H1 (cell line): ENCODE results near the gene HUWE1.

Experiments
- CBX5 ChIP-seq: fragments of 300-800, 300-1000 bp; sonication (generic); IDR thresholded peaks from 2 replicates; pipeline ENCODE4 v1.7.1; 2016; ENCODE audit warnings: antibody characterized with exemption, low read length, low read depth
- EGR1 ChIP-seq: IDR thresholded peaks from 2 replicates; pipeline ENCODE4 v1.6.1; 2011; ENCODE audit warnings: low read depth, low read length, borderline replicate concordance
- POLR2A ChIP-seq, 2 experiments: IDR thresholded peaks; 1 replicate in 1 of 2; 2 replicates in 1 of 2; pipeline ENCODE4 v1.6.1; 2011; ENCODE audit warnings: low read depth in 2 of 2, low read length in 2 of 2, mild to moderate bottlenecking in 2 of 2; ENCODE audit errors: control extremely low read depth in 1 of 2
- YY1 ChIP-seq: IDR thresholded peaks from 2 replicates; pipeline ENCODE4 v1.6.1; 2011; ENCODE audit warnings: low read depth, mild to moderate bottlenecking, low read length
- TF ChIP-seq, protein P1 (sequence below), 3 experiments: IDR thresholded peaks; 1 replicate in 2 of 3; 2 replicates in 1 of 3; pipeline versions ENCODE4 v1.5.1 to v1.6.1; 2011; ENCODE audit warnings: low read length in 3 of 3, mild to moderate bottlenecking in 3 of 3, inconsistent platforms in 2 of 3, low read depth in 1 of 3, moderate library complexity in 1 of 3; ENCODE audit not compliant: insufficient read depth in 1 of 3; ENCODE audit errors: control extremely low read depth in 1 of 3

DNA sequence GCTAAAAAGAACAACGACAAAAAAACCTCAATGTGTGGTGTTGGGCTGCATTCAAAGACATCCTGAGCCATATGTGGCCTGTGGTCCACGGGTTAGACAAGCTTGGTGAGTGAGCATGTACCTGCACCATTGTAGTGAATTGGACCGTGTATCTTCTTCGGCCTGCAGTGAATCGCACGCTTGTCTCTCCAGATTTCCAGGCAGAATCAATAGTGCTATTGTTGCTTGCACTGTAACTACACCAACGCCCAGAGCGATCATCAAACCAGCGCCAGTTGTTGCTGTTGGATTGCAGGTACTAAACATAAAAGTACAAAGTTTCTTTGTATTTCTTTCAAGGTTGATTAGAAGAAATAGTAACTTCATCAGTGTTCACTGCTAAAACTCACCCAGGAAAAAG is 101.6 kb downstream of the HUWE1 start:
- TF ChIP-seq POLR2A (IDR thresholded peaks at IDR 0.05; ENCODE audit: control extremely low read depth in 1 of 2, low read depth in 2 of 2, low read length in 2 of 2) = no peak
- TF ChIP-seq, protein P1, sequence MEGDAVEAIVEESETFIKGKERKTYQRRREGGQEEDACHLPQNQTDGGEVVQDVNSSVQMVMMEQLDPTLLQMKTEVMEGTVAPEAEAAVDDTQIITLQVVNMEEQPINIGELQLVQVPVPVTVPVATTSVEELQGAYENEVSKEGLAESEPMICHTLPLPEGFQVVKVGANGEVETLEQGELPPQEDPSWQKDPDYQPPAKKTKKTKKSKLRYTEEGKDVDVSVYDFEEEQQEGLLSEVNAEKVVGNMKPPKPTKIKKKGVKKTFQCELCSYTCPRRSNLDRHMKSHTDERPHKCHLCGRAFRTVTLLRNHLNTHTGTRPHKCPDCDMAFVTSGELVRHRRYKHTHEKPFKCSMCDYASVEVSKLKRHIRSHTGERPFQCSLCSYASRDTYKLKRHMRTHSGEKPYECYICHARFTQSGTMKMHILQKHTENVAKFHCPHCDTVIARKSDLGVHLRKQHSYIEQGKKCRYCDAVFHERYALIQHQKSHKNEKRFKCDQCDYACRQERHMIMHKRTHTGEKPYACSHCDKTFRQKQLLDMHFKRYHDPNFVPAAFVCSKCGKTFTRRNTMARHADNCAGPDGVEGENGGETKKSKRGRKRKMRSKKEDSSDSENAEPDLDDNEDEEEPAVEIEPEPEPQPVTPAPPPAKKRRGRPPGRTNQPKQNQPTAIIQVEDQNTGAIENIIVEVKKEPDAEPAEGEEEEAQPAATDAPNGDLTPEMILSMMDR (IDR thresholded peaks at IDR 0.05; ENCODE audit: control extremely low read depth in 1 of 3, insufficient read depth in 1 of 3, low read depth in 1 of 3, low read length in 3 of 3) = no peak
- no peak for TF ChIP-seq EGR1
- TF ChIP-seq CBX5 = no peak
- no peak for TF ChIP-seq YY1
